CD4-positive, alpha-beta T cell (primary cell): ENCODE measurements around the gene SCN4A. TPM values are rescaled to one million over a fixed set of nuclear protein-coding genes. Genes with fewer than 3 reads are reported as not detected.
A peak's percentile ranks its signal among the peaks of the same experiment; 100 is the strongest.

Experiments
- ATAC-seq: fragments of 200-7000 bp; cut with Tn5 transposase; one replicate; pipeline ENCODE4 v1.10.0; 2022; ENCODE audit warnings: mild to moderate bottlenecking; ENCODE audit not compliant: poor library complexity
- CTCF ChIA-PET: fragments of 350-600 bp; sonication (Branson Sonifier 250); formaldehyde crosslinking; loops from one replicate; lab custom pipeline; 2021; ENCODE audit warnings: antibody characterized with exemption, inconsistent platforms; lab: Charles Lee
- POLR2A ChIA-PET: fragments of 350-600 bp; sonication (Branson Sonifier 250); formaldehyde crosslinking; loops from one replicate; lab custom pipeline; 2021; ENCODE audit warnings: antibody characterized with exemption, inconsistent platforms; lab: Charles Lee
- DNase-seq, 14 experiments: peaks; one replicate each; pipeline ENCODE4 v3.0.0-alpha.2; 2013 to 2020; ENCODE audit warnings: mixed read lengths in 2 of 14
- H3K27ac ChIP-seq, 2 donors: one replicate each; pipeline versions ENCODE4 v1.5.1 to v1.7.0; 2013; ENCODE audit warnings: low read length in 2 of 2, low read depth in 1 of 2, mild to moderate bottlenecking in 1 of 2
- H3K27me3 ChIP-seq, 2 experiments: 1 replicate in 1 of 2; 2 replicates in 1 of 2; pipeline versions ENCODE4 v1.6.1 to v1.7.0; 2013; ENCODE audit warnings: low read length in 2 of 2, control low read depth in 1 of 2, mild to moderate bottlenecking in 1 of 2, moderate library complexity in 1 of 2; ENCODE audit not compliant: insufficient read depth in 2 of 2, control insufficient read depth in 1 of 2
- H3K36me3 ChIP-seq: one replicate; pipeline ENCODE4 v1.6.1; 2013; ENCODE audit warnings: low read length, control low read depth; ENCODE audit not compliant: insufficient read depth
- H3K4me1 ChIP-seq: one replicate; pipeline ENCODE4 v1.6.1; 2013; ENCODE audit warnings: low read length, control low read depth; ENCODE audit not compliant: insufficient read depth
- H3K4me3 ChIP-seq: one replicate; pipeline ENCODE4 v1.5.1; 2013; ENCODE audit warnings: mild to moderate bottlenecking, low read length, moderate library complexity
- H3K9me3 ChIP-seq, 2 experiments: 1 replicate in 1 of 2; 2 replicates in 1 of 2; pipeline versions ENCODE4 v1.6.1 to v1.7.0; 2013; ENCODE audit warnings: low read length in 2 of 2, mild to moderate bottlenecking in 2 of 2, control low read depth in 1 of 2, moderate library complexity in 1 of 2; ENCODE audit not compliant: control insufficient read depth in 1 of 2, insufficient read depth in 1 of 2
- H3K27ac Mint-ChIP-seq: one replicate; pipeline ENCODE4 v1.8.0; 2020; ENCODE audit warnings: mixed read lengths
- H3K27me3 Mint-ChIP-seq: one replicate; pipeline ENCODE4 v1.8.0; 2021; ENCODE audit warnings: mixed read lengths
- H3K36me3 Mint-ChIP-seq: one replicate; pipeline ENCODE4 v1.8.0; 2021; ENCODE audit warnings: low read depth, mixed read lengths
- H3K4me1 Mint-ChIP-seq: one replicate; pipeline ENCODE4 v1.8.0; 2021; ENCODE audit warnings: low read depth, mixed read lengths
- H3K4me3 Mint-ChIP-seq: one replicate; pipeline ENCODE4 v1.8.0; 2020; ENCODE audit warnings: mild to moderate bottlenecking, mixed read lengths
- H3K9me3 Mint-ChIP-seq: one replicate; pipeline ENCODE4 v1.8.0; 2020; ENCODE audit warnings: mixed read lengths
- CTCF ChIP-seq: fragments of 200-600 bp; IDR thresholded peaks from one replicate; pipeline ENCODE4 v1.8.0; 2022; ENCODE audit warnings: antibody characterized with exemption, mild to moderate bottlenecking
- intact Hi-C, 2 experiments: fragments of 100-400 bp; cut with DNase I in 1 of 2; cut with micrococcal nuclease in 1 of 2; formaldehyde crosslinking; loops; one replicate each; pipeline versions ENCODE4 v1.15.1 to v1.9.0; 2023 to 2025; cut with DNase I, micrococcal nuclease
- total RNA-seq, 174 experiments: library from RNA in 2 of 174; stranded (reverse) in 2 of 174; gene quantifications; one replicate each; pipeline ENCODE4 v1.2.3 and lab custom pipeline; 2021 to 2026

SCN4A gene
- total RNA-seq, 2 experiments from 2014 or later: 0.03 TPM; not detected in 1

- Mint-ChIP-seq H3K4me1 (peaks cover 55% of the 10 kb centered on the region), H3K9me3 (no peaks in the 10 kb centered on the region), H3K27ac (peak overlapping the region; percentile 83), H3K4me3 (no peak overlapping the region), H3K27me3 (no peaks in the 10 kb centered on the region), H3K36me3 (peaks cover 91% of the 10 kb centered on the region)
- H3K4me1 ChIP-seq: peaks cover 55% of the 10 kb centered on the region
- ATAC-seq (no peak), DNase-seq (no peak)
- no peak for TF ChIP-seq CTCF
- H3K27ac ChIP-seq: peak overlapping the region; percentile 29 to 64
- no peaks in the 10 kb centered on the region for H3K9me3 ChIP-seq
- H3K27me3 ChIP-seq: no peaks in the 10 kb centered on the region
- no peak overlapping the region for H3K4me3 ChIP-seq
- POLR2A ChIA-PET: interaction anchor here (1.0 to 4.0 kb wide), 3 partner anchors 10 to 17 kb away, joined by 3 to 31 read pairs (median 12); partner anchors contain the start of gene ICAM2
- H3K36me3 ChIP-seq: peaks cover 93% of the 10 kb centered on the region
- intact Hi-C loops: no loop called here
- CTCF ChIA-PET: interaction anchor here (1.2 to 2.6 kb wide), 3 partner anchors 10 to 19 kb away, joined by 4 to 11 read pairs (median 4); no protein-coding TSS in a partner anchor
Observed at GRCh38 chr17:64006361-64007088, 33.8 kb upstream of the SCN4A start.

GRCh38 chr17:64005734-64006167 lies 33.0 kb upstream of the SCN4A start:
- DNase-seq (no peak), ATAC-seq (no peak)
- peaks cover 51% of the 10 kb centered on the region for H3K4me1 ChIP-seq
- H3K9me3 Mint-ChIP-seq: no peaks in the 10 kb centered on the region
- peaks cover 83% of the 10 kb centered on the region for H3K36me3 Mint-ChIP-seq
- no peaks in the 10 kb centered on the region for H3K27me3 ChIP-seq
- peak overlapping the region in 1 of 2 donors; percentile 64 for H3K27ac ChIP-seq
- no peaks in the 10 kb centered on the region for H3K9me3 ChIP-seq
- H3K4me1 Mint-ChIP-seq: peaks cover 47% of the 10 kb centered on the region
- H3K36me3 ChIP-seq: peaks cover 85% of the 10 kb centered on the region
- no peak overlapping the region for H3K4me3 ChIP-seq
- TF ChIP-seq CTCF: no peak
- H3K27me3 Mint-ChIP-seq: no peaks in the 10 kb centered on the region
- intact Hi-C loops: no loop called here
- CTCF ChIA-PET: interaction anchor here (1.9 to 2.6 kb wide), 2 partner anchors 20 to 23 kb away, joined by 5 to 11 read pairs; no protein-coding TSS in a partner anchor
- no peak overlapping the region for H3K4me3 Mint-ChIP-seq
- POLR2A ChIA-PET: interaction anchor here (1.0 to 4.0 kb wide), 3 partner anchors 11 to 17 kb away, joined by 3 to 31 read pairs (median 12); partner anchors contain the start of gene ICAM2
- H3K27ac Mint-ChIP-seq: peak overlapping the region; percentile 75

- ChIA-PET POLR2A (interaction anchor here (2.5 to 4.0 kb wide), 2 partner anchors 12 to 14 kb away, joined by 12 to 31 read pairs; partner anchors contain the start of gene ICAM2), CTCF (interaction anchor here (1.2 to 2.6 kb wide), 3 partner anchors 11 to 24 kb away, joined by 3 to 11 read pairs (median 5); no protein-coding TSS in a partner anchor)
- ATAC-seq (no peak), DNase-seq (no peak)
- H3K9me3 Mint-ChIP-seq: no peaks in the 10 kb centered on the region
- TF ChIP-seq CTCF: no peak
- intact Hi-C loops: no loop called here
- no peaks in the 10 kb centered on the region for H3K27me3 Mint-ChIP-seq
- peaks cover 77% of the 10 kb centered on the region for H3K36me3 Mint-ChIP-seq
- H3K27me3 ChIP-seq: no peaks in the 10 kb centered on the region
- H3K4me1 Mint-ChIP-seq: peaks cover 44% of the 10 kb centered on the region
- peak overlapping the region; percentile 75 for H3K27ac Mint-ChIP-seq
- H3K4me3 Mint-ChIP-seq: no peak overlapping the region
- H3K4me1 ChIP-seq: peaks cover 52% of the 10 kb centered on the region
- no peaks in the 10 kb centered on the region for H3K9me3 ChIP-seq
- H3K4me3 ChIP-seq: no peak overlapping the region
- peak overlapping the region in 1 of 2 donors; percentile 64 for H3K27ac ChIP-seq
- peaks cover 80% of the 10 kb centered on the region for H3K36me3 ChIP-seq
Observed at GRCh38 chr17:64004903-64005733, 32.4 kb upstream of the SCN4A start.
